Astrocyte (in vitro differentiated cells and primary cell): ENCODE data around the gene MTRFR.

Experiments
- EZH2 ChIP-seq: IDR thresholded peaks from 2 replicates; pipeline ENCODE4 v1.6.1; 2012; ENCODE audit warnings: mild to moderate bottlenecking, low read length, inconsistent platforms; ENCODE audit not compliant: insufficient read depth
- TF ChIP-seq, protein P1 (sequence below): IDR thresholded peaks from 2 replicates; pipeline ENCODE4 v1.5.1; 2011; ENCODE audit warnings: low read depth, mild to moderate bottlenecking, inconsistent platforms, low read length, moderate library complexity; ENCODE audit not compliant: insufficient read depth

DNA sequence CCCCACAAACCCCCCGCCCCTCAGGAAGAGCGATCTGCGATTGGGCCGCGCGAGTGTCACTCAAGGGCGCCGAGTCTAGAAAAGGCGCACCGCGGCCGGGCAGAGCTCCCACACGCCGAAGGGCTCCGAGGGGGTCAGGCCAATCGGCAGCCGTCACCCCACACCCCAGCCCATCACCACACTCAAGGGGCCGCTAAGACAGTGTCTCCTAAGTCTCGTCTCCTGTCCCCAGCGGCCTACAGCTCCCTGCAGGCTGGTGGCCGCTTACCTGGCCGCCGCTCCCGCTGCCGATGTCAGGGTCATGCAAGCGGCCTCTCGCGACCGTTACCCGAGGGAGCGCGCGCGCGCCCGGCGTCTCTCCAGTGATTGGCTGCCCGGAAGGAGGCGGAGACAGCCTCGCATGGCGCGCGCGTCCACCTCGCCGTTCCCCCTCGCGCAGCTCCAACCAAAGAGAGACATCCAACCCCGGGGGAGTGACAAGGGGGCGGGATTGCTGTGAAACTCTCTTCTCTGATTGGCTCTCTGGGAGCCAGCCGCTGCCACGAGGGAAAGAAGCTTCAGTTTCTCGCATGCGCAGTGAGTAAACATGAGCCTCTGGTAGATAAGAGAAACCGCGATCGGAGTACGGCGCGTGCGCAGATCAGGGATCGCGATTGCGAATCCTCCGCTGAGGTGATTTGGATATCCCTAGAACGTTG is at the start of gene MTRFR, which contains the start of gene MPHOSPH9:
- no peak for TF ChIP-seq EZH2
- TF ChIP-seq, protein P1, sequence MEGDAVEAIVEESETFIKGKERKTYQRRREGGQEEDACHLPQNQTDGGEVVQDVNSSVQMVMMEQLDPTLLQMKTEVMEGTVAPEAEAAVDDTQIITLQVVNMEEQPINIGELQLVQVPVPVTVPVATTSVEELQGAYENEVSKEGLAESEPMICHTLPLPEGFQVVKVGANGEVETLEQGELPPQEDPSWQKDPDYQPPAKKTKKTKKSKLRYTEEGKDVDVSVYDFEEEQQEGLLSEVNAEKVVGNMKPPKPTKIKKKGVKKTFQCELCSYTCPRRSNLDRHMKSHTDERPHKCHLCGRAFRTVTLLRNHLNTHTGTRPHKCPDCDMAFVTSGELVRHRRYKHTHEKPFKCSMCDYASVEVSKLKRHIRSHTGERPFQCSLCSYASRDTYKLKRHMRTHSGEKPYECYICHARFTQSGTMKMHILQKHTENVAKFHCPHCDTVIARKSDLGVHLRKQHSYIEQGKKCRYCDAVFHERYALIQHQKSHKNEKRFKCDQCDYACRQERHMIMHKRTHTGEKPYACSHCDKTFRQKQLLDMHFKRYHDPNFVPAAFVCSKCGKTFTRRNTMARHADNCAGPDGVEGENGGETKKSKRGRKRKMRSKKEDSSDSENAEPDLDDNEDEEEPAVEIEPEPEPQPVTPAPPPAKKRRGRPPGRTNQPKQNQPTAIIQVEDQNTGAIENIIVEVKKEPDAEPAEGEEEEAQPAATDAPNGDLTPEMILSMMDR = no peak
